ENCODE measurements around the gene NFKBIL1.
"Not testable (repeated sequence)": the region's sequence is repeated elsewhere in the genome, so short reads cannot be mapped to it uniquely, and the experiment has no call there.

NFKBIL1 gene

DNA sequence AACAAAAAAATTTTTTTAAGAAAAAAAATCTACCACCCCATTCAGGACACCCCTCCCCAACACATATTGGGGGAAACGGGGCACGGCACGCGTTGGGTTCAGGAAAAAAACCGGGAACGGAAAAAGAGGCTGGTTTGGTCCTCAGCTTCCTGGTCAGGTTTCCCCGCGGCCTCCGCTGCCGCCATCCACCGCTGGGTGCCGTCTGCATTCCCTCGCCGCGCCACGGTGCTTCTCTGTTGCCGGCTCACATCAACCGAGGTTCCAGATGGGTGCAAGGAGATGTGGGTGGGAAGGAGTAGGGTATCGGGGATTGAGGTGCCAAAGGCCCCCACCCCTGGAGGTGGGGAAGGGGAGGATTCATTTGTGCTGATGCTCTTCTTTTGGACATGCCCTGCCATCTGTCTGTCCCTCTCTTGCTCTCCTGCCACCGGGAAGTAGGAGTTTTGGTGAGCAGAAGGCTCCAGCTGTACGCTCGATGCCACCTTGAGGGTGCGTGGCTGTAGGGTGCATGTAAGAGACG lies 12.8 kb upstream of the NFKBIL1 start:
- no peak for DNase-seq (ENCODE audit: low read depth in 2 of 2)

DNA sequence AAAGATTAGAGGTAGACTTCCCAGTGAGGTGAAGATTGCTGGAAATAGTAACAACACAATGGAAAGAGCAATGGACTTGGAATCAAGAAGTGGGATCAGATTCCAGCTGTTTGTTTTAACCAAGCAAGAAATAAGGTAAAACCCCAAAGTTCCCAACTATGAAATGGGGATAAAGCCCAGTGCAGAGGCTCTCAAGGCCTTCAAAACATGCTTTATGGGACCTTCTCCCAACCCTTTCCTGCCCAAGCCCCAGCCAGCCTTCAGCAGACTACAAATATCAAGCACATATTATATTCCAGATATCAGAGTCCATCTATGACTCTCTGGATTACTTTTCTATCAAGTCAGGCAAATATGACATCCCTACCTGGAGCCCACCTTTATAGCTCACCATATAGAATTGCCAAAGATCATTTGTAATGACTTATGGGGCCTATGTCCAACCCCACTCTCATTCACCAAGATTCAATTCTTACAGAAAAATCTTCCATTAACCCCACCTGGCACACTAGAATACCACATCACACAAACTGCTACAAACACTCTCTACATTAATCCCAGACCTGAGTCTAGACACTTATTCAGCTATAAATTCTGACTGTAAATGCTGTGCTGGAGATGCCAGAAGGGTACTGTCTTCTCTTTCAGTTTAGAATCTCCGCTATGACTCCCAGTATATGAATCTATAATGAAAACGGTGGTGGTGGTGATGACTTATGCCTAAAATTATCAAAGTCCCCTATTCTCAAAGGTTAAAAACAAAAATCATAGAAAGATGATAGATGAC lies 11.7 kb upstream of the NFKBIL1 start:
- no peak for DNase-seq (ENCODE audit: low read depth in 2 of 2)

DNA sequence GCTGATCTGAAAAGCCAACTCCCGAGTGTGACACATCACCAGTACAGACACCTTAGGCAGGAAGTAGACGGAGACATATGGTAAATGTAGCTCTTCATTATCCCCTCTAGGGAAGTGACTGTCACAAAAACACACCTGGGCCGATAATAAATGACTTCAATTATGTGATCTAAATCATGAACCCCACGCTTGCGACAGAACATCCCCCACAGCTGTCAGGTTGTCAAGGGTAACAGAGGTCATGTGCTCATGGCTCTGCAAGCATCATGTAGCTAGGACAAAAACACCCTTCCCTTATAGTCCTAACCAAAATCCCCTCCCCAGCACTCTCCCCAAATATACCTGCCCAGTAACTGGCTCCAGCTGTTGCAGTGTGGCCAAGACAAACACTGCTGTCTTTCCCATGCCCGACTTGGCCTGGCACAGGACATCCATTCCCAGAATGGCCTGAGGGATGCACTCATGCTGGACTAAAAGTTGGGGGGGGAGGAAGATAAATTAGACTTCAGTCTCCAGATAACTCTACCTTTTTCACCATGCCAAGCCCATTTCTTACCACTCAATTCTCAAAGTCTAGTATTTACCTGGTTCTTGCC lies 8.5 kb upstream of the NFKBIL1 start:
- DNase-seq (ENCODE audit: low read depth in 2 of 2), result no peak

DNA sequence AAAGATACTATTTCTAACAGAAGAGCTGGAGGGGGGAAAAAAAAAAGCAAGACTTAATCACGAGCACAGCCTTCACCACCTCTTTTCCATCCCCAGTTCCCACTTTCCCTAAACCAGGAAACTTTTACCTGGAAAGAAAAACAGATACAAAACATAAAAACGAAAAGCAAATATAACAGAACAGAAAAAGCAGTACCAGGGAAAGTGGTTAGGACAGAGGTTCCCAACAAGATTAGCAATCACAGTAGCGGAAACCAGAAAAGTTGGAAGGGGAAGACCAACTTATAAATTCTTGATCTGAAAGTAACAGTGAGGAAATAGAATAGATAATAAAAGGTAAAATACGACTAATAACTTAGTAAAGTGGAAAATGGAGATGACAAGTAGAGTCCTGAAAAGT lies 6.8 kb upstream of the NFKBIL1 start:
- DNase-seq (ENCODE audit: low read depth in 2 of 2), result no peak

DNA sequence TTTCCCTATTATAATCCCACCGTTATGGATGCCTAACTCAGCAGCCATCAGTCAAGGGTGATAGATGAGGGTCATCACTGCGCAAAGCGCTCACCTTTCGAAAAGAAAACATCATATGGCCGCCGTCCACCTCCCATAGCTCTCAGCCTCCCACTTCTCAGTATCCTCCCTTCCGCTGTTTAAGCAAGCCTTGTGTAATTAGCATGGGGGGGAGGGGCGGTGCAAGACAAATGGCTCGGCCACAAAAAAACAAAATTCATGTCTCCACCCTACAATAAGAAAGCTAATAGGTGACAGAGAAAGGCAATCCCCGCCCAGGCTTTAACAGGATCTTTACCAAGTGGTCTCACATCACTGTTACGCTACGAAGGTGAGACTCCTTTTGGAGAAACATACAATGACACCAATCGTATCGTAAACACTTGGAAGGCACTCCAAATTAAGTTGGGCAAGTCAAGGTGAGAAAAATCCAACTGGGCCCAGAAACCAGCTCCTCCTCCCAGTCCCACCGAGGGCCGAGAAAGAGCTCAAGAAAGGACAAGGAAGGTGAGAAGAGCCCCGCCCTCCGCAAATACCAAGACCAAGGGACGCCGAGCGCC lies 6.2 kb upstream of the NFKBIL1 start:
- no peak for DNase-seq (ENCODE audit: low read depth in 2 of 2)

DNA sequence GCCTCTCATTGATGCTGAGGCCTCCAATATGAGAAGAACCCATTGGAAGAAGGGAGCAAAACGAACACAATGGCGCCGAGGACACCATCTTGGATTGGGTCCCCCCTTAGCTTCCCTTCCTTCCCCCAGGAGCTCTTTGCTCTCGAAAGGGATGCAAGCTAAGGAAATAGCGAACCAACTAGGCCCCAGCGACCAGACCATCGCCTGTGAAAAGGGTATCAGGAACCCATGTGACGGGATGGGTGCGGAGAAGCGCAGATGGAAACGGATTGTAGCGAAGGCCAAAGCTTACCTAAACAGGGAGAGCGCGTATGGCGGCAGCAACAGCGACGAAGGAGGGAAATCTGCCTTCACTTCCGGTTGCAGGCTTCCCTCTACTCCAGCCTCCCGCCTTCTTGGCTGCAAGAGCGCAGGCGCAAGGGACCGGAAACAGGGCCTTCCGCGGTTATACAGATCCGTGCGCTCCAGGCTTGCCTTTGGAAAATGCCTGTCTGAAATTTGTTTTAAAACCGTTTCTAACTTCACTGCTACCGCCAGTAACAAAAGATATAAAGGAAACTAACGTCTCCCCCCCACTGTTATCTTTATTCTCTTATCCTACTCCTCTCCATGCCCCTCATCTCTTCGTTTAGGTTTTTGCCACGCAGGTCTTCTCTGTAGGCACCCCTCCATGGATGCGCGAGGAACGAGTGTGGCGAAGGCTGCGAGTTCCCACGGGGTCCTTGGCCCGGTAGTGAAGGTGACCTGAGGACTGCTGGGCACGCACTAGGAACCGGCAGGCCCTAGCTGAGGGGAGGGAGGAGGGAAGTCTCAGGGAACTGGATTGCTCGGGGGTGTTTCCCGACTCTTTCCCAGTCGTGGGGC lies 5.5 kb upstream of the NFKBIL1 start, which contains the start of gene DDX39B:
Gene DDX39B (minus strand): TSS at position 346 of the 864 bp plus-strand sequence. CDS start 1,471 bp downstream, outside the sequence.
- peak; percentile 93 to 94 for DNase-seq (ENCODE audit: low read depth in 2 of 2)

- no peak for DNase-seq (ENCODE audit: low read depth in 2 of 2)
Observed at GRCh38 chr6:31543639-31544038, 3.8 kb upstream of the NFKBIL1 start.

DNA sequence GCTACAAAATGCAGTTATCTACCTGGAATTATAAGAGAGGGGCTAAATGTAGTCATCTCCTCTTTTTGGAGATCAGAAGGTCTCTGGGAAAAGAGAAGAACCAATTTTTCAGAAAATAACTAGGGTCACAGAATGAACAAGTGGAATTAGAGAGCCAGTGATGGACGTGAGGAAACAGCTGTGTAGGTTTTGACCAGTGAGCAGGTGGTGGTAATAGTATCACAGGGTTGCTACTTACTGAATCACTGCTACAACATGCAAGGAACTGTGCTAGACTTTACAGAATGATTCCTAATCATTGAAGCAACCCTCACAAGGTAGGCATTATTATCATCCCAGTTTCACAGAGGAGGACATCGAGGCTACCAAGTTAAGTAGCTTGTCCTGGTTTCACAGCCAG lies 2.7 kb upstream of the NFKBIL1 start:
- no peak for DNase-seq (ENCODE audit: low read depth in 2 of 2)

- DNase-seq (ENCODE audit: low read depth in 2 of 2), result no peak
Observed at GRCh38 chr6:31545291-31545690, 2.1 kb upstream of the NFKBIL1 start.

- peak; percentile 88 for DNase-seq (ENCODE audit: low read depth in 2 of 2)
Observed at GRCh38 chr6:31546339-31546957, 960 bp upstream of the NFKBIL1 start, which contains the start of gene ATP6V1G2. Gene ATP6V1G2 (minus strand): TSS chr6:31546608. CDS start chr6:31546559, 49 bp downstream.

- DNase-seq (ENCODE audit: low read depth in 2 of 2), result no peak
Observed at GRCh38 chr6:31547727-31548543, 527 bp downstream of the NFKBIL1 start.

DNA sequence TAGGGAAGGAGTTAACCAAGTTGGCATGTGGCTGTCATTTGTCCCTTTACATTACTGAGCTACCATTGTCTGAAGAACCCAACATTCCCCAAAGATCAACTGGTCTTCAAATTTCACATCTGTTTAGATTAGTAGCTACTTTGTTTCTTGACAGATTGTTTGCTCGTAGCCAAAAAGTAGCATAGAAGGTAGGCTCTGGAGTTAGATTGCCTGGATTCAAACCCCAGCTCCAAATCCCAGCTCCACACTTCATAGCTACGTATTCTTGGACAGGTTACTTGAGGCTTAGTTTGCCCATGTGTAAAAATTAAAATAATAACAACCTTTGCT lies 1.1 kb downstream of the NFKBIL1 start:
- no peak for DNase-seq (ENCODE audit: low read depth in 2 of 2)

GRCh38 chr6:31551371-31551770 lies 4.0 kb downstream of the NFKBIL1 start:
- DNase-seq (ENCODE audit: low read depth in 2 of 2), result not testable (repeated sequence)

DNA sequence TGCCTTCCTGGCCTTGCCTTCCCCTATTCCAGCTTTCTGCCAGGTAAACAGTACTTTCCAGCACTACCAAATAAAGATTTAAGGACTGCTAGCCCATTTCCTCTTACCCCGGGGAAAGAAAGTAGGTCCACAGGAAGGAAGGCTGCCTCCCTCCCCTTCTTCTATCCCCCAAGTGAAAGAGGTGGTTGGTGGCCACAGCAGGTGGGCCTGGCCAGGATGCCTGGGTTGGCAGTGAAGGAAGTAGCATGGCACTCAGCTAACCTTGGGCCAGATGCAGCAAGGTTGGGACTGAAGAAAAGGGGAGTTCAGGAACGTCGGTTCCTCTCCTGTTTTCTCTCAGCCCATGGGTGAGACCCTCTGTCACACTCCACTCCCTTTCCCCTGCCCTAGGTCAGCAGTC lies 8.9 kb downstream of the NFKBIL1 start:
- no peak for DNase-seq (ENCODE audit: low read depth in 2 of 2)

DNA sequence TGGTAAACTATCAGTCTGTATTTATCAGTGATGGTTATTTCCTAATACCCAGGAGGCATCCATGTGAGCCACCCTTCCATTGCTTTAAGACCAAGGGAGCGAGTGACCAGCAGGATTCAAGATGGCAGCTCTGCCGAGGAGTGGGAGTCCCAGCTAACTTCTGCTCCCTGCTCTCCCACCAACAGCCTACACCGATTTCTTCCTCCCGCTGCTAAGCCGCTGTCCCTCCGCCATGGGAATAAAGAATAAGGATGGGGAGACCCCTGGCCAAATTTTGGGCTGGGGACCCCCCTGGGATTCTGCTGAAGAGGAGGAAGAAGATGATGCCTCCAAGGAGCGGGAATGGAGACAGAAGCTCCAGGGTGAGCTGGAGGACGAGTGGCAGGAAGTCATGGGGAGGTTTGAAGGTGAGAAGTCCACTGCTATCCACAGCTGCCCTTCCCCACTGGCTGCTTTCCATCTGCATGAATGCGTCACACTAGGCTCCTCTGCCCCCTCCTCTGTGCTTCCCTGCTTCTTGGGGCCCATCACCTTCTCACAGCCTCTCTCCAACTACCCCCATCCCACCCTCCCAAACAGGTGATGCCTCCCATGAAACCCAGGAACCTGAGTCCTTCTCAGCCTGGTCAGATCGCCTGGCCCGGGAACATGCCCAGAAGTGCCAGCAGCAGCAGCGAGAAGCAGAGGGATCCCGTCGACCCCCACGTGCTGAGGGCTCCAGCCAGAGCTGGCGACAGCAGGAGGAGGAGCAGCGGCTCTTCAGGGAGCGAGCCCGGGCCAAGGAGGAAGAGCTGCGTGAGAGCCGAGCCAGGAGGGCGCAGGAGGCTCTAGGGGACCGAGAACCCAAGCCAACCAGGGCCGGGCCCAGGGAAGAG lies 10.3 kb downstream of the NFKBIL1 start:
- no peak for DNase-seq (ENCODE audit: low read depth in 2 of 2)

GRCh38 chr6:31558318-31558625 lies 10.9 kb downstream of the NFKBIL1 start:
- DNase-seq (ENCODE audit: low read depth in 2 of 2), result no peak

- no peak for DNase-seq (ENCODE audit: low read depth in 2 of 2)
Observed at GRCh38 chr6:31558631-31559500, 11.5 kb downstream of the NFKBIL1 start.

DNA sequence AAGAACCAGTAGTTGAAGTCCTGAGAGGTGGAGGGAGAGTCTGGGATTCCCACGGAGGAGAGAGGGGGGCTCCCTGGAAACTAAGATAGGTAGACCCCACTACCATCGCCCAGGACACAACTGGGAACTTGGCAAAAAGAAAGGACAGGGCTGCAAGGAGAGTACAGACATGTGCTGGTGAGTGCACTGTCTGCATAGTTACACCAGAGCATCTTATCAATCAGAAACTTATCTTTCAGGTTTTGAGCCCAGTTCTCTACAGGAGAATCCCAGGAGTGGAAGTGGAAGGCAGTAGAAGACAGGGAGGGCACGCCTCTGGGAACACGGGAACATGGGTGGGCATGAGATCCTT lies 12.2 kb downstream of the NFKBIL1 start:
- DNase-seq (ENCODE audit: low read depth in 2 of 2), result no peak
